SK-N-DZ (cell line): ENCODE measurements around the gene USP35. TPM values are rescaled to one million over a fixed set of nuclear protein-coding genes. Genes with fewer than 3 reads are reported as not detected.

Experiments used
- DNase-seq: peaks from one replicate; pipeline ENCODE4 v3.0.0-alpha.2; 2015; ENCODE audit warnings: low spot score
- polyA plus RNA-seq, 2 experiments: library from polyadenylated mRNA; depleted of rRNA; stranded (reverse); fragments of >200 nt; gene quantifications; 2 replicates each; pipeline ENCODE4 v1.2.3, GENCODE V29; 2014

The USP35 gene
- 8.2 and 10.9 TPM in 2 replicates for polyA plus RNA-seq (2014; cell fraction: cytosol; rRNA removed)
- 34.7 and 54.8 TPM in 2 replicates for polyA plus RNA-seq (2014; cell fraction: nucleus; rRNA removed)

GRCh38 chr11:78188286-78189173 lies at the start of gene USP35, which contains the start of gene KCTD21:
Gene USP35, plus strand, starts transcription at chr11:78188919. Its CDS starts 7,327 bp downstream, at chr11:78196246.
Gene KCTD21, minus strand, starts transcription at chr11:78188626. Its CDS starts 14,072 bp downstream, at chr11:78174554.
- peak; percentile 98 for DNase-seq

GRCh38 chr11:78139422-78140391 lies 49.0 kb upstream of the USP35 start, which contains the start of gene ALG8:
Gene ALG8, minus strand, starts transcription at chr11:78139626. Its CDS starts 38 bp downstream, at chr11:78139588.
- DNase-seq: peak; percentile 95

- no peak for DNase-seq
Measured at GRCh38 chr11:78140392-78141077, 48.2 kb upstream of the USP35 start.

- no peak for DNase-seq
Measured at GRCh38 chr11:78145511-78146025, 43.2 kb upstream of the USP35 start.

GRCh38 chr11:78147807-78148206 lies 40.9 kb upstream of the USP35 start:
- no peak for DNase-seq

GRCh38 chr11:78149646-78150045 lies 39.1 kb upstream of the USP35 start:
- DNase-seq: no peak

GRCh38 chr11:78150346-78150745 lies 38.4 kb upstream of the USP35 start:
- no peak for DNase-seq

GRCh38 chr11:78150754-78151153 lies 38.0 kb upstream of the USP35 start:
- no peak for DNase-seq

- peak; percentile 84 for DNase-seq
Measured at GRCh38 chr11:78151804-78152203, 36.9 kb upstream of the USP35 start.

- no peak for DNase-seq
Measured at GRCh38 chr11:78156127-78156844, 32.4 kb upstream of the USP35 start.

- DNase-seq: no peak
Measured at GRCh38 chr11:78158987-78159652, 29.6 kb upstream of the USP35 start.

- no peak for DNase-seq
Measured at GRCh38 chr11:78160557-78160956, 28.2 kb upstream of the USP35 start.

- DNase-seq: no peak
Measured at GRCh38 chr11:78161346-78161745, 27.4 kb upstream of the USP35 start.

GRCh38 chr11:78161962-78162371 lies 26.8 kb upstream of the USP35 start:
- DNase-seq: no peak

- no peak for DNase-seq
Measured at GRCh38 chr11:78163828-78164227, 24.9 kb upstream of the USP35 start.

GRCh38 chr11:78164471-78164870 lies 24.2 kb upstream of the USP35 start:
- no peak for DNase-seq

GRCh38 chr11:78166855-78167469 lies 21.8 kb upstream of the USP35 start:
- no peak for DNase-seq

GRCh38 chr11:78168539-78169477 lies 19.9 kb upstream of the USP35 start:
- peak; percentile 71 for DNase-seq
